Neural cell (in vitro differentiated cells): ENCODE results near the gene INTS12.

Source experiments
- POLR2AphosphoS5 ChIP-seq: IDR thresholded peaks from 2 replicates; pipeline ENCODE4 v1.6.1; 2012
- TF ChIP-seq, protein P1 (sequence below): IDR thresholded peaks from 2 replicates; pipeline ENCODE4 v1.6.1; 2012; ENCODE audit warnings: borderline replicate concordance

DNA sequence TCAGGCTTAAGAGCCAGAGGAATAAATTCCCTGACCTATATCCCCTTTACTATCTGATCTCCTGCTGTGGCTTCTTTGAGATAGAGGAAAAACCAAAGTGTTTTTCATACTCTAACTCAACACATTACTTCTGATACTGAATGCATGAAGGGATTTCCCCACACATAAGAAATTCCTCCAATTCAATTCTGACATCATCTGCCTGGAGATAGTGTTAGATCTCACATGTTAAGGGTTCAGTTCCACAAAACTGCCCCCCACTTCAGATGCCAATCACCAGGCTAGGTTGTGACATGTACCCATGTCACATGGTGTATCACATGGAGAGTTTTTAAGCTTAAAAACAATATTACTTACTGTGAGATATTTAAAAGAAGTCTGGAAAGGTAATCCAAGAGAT is 46.9 kb upstream of the INTS12 start:
- TF ChIP-seq POLR2AphosphoS5 = no peak
- TF ChIP-seq, protein P1, sequence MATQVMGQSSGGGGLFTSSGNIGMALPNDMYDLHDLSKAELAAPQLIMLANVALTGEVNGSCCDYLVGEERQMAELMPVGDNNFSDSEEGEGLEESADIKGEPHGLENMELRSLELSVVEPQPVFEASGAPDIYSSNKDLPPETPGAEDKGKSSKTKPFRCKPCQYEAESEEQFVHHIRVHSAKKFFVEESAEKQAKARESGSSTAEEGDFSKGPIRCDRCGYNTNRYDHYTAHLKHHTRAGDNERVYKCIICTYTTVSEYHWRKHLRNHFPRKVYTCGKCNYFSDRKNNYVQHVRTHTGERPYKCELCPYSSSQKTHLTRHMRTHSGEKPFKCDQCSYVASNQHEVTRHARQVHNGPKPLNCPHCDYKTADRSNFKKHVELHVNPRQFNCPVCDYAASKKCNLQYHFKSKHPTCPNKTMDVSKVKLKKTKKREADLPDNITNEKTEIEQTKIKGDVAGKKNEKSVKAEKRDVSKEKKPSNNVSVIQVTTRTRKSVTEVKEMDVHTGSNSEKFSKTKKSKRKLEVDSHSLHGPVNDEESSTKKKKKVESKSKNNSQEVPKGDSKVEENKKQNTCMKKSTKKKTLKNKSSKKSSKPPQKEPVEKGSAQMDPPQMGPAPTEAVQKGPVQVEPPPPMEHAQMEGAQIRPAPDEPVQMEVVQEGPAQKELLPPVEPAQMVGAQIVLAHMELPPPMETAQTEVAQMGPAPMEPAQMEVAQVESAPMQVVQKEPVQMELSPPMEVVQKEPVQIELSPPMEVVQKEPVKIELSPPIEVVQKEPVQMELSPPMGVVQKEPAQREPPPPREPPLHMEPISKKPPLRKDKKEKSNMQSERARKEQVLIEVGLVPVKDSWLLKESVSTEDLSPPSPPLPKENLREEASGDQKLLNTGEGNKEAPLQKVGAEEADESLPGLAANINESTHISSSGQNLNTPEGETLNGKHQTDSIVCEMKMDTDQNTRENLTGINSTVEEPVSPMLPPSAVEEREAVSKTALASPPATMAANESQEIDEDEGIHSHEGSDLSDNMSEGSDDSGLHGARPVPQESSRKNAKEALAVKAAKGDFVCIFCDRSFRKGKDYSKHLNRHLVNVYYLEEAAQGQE = no peak
